ENCODE data around the gene SLC25A29. TPM values are rescaled to one million over a fixed set of nuclear protein-coding genes. Genes with fewer than 3 reads are reported as not detected.
A peak's percentile ranks its signal among the peaks of the same experiment; 100 is the strongest.

The SLC25A29 gene
- total and polyA plus RNA-seq, 2 donors from 2014 or later, result 88.5 to 152 TPM

GRCh38 chr14:100296106-100296651, 10.1 kb downstream of the SLC25A29 start:
- FAIRE-seq (no peak), DNase-seq (peak in 1 of 5 donors; percentile 28)
- Histone ChIP-seq H3K27ac (ENCODE audit: low read depth in 2 of 2, low read length in 2 of 2) (peak overlapping the region in 1 of 2 donors; percentile 16), H3K9me3 (ENCODE audit: control insufficient read depth in 2 of 3, insufficient read depth in 1 of 3, low read length in 3 of 3) (no peaks in the 10 kb centered on the region), H3K9ac (ENCODE audit: low read length in 3 of 3) (no peak overlapping the region), H3K4me1 (ENCODE audit: control insufficient read depth in 2 of 3, insufficient read depth in 2 of 3, low read depth in 1 of 3, low read length in 3 of 3) (peaks cover 0 to 28% (median 14%) of the 10 kb centered on the region in 3 donors), H3K36me3 (ENCODE audit: control insufficient read depth in 2 of 3, insufficient read depth in 3 of 3, low read length in 3 of 3) (peaks cover 0 to 6% (median 0%) of the 10 kb centered on the region in 3 donors), H3K4me3 (ENCODE audit: low read length in 3 of 3) (no peak overlapping the region), H3K27me3 (ENCODE audit: control insufficient read depth, insufficient read depth, low read length) (no peaks in the 10 kb centered on the region)
- intact Hi-C loops (cut with DNase I), result no loop called here
- TF ChIP-seq, protein P1, sequence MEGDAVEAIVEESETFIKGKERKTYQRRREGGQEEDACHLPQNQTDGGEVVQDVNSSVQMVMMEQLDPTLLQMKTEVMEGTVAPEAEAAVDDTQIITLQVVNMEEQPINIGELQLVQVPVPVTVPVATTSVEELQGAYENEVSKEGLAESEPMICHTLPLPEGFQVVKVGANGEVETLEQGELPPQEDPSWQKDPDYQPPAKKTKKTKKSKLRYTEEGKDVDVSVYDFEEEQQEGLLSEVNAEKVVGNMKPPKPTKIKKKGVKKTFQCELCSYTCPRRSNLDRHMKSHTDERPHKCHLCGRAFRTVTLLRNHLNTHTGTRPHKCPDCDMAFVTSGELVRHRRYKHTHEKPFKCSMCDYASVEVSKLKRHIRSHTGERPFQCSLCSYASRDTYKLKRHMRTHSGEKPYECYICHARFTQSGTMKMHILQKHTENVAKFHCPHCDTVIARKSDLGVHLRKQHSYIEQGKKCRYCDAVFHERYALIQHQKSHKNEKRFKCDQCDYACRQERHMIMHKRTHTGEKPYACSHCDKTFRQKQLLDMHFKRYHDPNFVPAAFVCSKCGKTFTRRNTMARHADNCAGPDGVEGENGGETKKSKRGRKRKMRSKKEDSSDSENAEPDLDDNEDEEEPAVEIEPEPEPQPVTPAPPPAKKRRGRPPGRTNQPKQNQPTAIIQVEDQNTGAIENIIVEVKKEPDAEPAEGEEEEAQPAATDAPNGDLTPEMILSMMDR (IDR thresholded peaks at IDR 0.05; ENCODE audit: borderline replicate concordance, extremely low read depth, insufficient read depth), result no peak

- FAIRE-seq (no peak), DNase-seq (peak in 1 of 5 donors; percentile 29)
- Histone ChIP-seq H3K36me3 (ENCODE audit: control insufficient read depth in 2 of 3, insufficient read depth in 3 of 3, low read length in 3 of 3) (peaks cover 0 to 9% (median 0%) of the 10 kb centered on the region in 3 donors), H3K9me3 (ENCODE audit: control insufficient read depth in 2 of 3, insufficient read depth in 1 of 3, low read length in 3 of 3) (no peaks in the 10 kb centered on the region), H3K27me3 (ENCODE audit: control insufficient read depth, insufficient read depth, low read length) (no peaks in the 10 kb centered on the region), H3K4me1 (ENCODE audit: control insufficient read depth in 2 of 3, insufficient read depth in 2 of 3, low read depth in 1 of 3, low read length in 3 of 3) (peaks cover 0 to 31% (median 14%) of the 10 kb centered on the region in 3 donors), H3K9ac (ENCODE audit: low read length in 3 of 3) (no peak overlapping the region), H3K4me3 (ENCODE audit: low read length in 3 of 3) (no peak overlapping the region), H3K27ac (ENCODE audit: low read depth in 2 of 2, low read length in 2 of 2) (peak overlapping the region in 1 of 2 donors; percentile 16)
- intact Hi-C loops (cut with DNase I), result no loop called here
- TF ChIP-seq, protein P1 (IDR thresholded peaks at IDR 0.05; ENCODE audit: borderline replicate concordance, extremely low read depth, insufficient read depth), result no peak
Observed at GRCh38 chr14:100295376-100296105, 10.7 kb downstream of the SLC25A29 start.

DNA sequence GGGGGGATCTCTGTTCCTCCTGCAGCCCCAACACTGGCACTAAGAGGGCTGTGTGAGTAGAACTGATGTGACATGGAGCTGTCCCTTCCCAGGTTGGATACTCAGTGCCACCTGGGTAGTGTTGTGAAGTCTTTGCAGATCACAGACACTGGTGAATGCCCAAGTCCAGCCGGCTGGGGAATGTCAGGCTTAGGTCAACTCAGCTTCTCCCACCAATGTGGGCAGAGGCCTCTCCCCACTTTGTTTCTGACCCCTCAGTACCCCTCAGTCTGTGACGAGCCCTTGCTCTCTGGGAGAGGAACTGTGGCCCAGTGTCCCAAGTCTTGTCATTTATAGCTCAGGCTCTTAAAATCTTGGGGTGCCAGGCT, 11.3 kb downstream of the SLC25A29 start:
- Histone ChIP-seq H3K27me3 (ENCODE audit: control insufficient read depth, insufficient read depth, low read length) (no peaks in the 10 kb centered on the region), H3K9me3 (ENCODE audit: control insufficient read depth in 2 of 3, insufficient read depth in 1 of 3, low read length in 3 of 3) (no peaks in the 10 kb centered on the region), H3K36me3 (ENCODE audit: control insufficient read depth in 2 of 3, insufficient read depth in 3 of 3, low read length in 3 of 3) (peaks cover 0 to 9% (median 0%) of the 10 kb centered on the region in 3 donors), H3K27ac (ENCODE audit: low read depth in 2 of 2, low read length in 2 of 2) (peak overlapping the region; percentile 68 to 75), H3K4me3 (ENCODE audit: low read length in 3 of 3) (no peak overlapping the region), H3K9ac (ENCODE audit: low read length in 3 of 3) (no peak overlapping the region), H3K4me1 (ENCODE audit: control insufficient read depth in 2 of 3, insufficient read depth in 2 of 3, low read depth in 1 of 3, low read length in 3 of 3) (peaks cover 0 to 36% (median 14%) of the 10 kb centered on the region in 3 donors)
- intact Hi-C loops (cut with DNase I), result no loop called here
- FAIRE-seq (no peak), DNase-seq (no peak)
- TF ChIP-seq, protein P1 (IDR thresholded peaks at IDR 0.05; ENCODE audit: borderline replicate concordance, extremely low read depth, insufficient read depth), result no peak

All from kidney (tissue), 14 donors.